Nephron (organoid): ENCODE results near the gene KHSRP.
A peak's percentile ranks its signal among the peaks of the same experiment; 100 is the strongest.
"Not testable (repeated sequence)": the region's sequence is repeated elsewhere in the genome, so short reads cannot be mapped to it uniquely, and the experiment has no call there.

Experiments used
- H3K27ac Mint-ChIP-seq, 3 experiments: 2 replicates each; pipeline ENCODE4 v1.8.0; 2020; ENCODE audit warnings: mixed read lengths in 3 of 3, mild to moderate bottlenecking in 2 of 3, moderate library complexity in 1 of 3
- H3K27me3 Mint-ChIP-seq: 2 replicates; pipeline ENCODE4 v1.8.0; 2021; ENCODE audit warnings: low read depth, mild to moderate bottlenecking, moderate library complexity, mixed read lengths
- H3K36me3 Mint-ChIP-seq: 2 replicates; pipeline ENCODE4 v1.8.0; 2020; ENCODE audit warnings: low read depth, mixed read lengths
- H3K4me1 Mint-ChIP-seq: 2 replicates; pipeline ENCODE4 v1.8.0; 2020; ENCODE audit warnings: mixed read lengths
- H3K4me3 Mint-ChIP-seq, 3 experiments: 2 replicates each; pipeline ENCODE4 v1.8.0; 2020; ENCODE audit warnings: mild to moderate bottlenecking in 3 of 3, mixed read lengths in 3 of 3, moderate library complexity in 2 of 3
- H3K9me3 Mint-ChIP-seq: 2 replicates; pipeline ENCODE4 v1.8.0; 2020; ENCODE audit warnings: mixed read lengths
- TF ChIP-seq, protein P1 (sequence below), 3 experiments: fragments of 200-600 bp; sonication (generic); IDR thresholded peaks; one replicate each; pipeline ENCODE4 v1.5.0; 2021; ENCODE audit warnings: antibody characterized with exemption in 3 of 3; ENCODE audit not compliant: unreplicated experiment in 3 of 3

Gene KHSRP

GRCh38 chr19:6431891-6432290, 7.3 kb upstream of the KHSRP start:
- Mint-ChIP-seq H3K9me3 (no peaks in the 10 kb centered on the region), H3K27me3 (peaks cover 13% of the 10 kb centered on the region), H3K36me3 (peaks cover 3% of the 10 kb centered on the region), H3K4me3 (no peak overlapping the region), H3K4me1 (no peaks in the 10 kb centered on the region), H3K27ac (no peak overlapping the region)
- TF ChIP-seq, protein P1, sequence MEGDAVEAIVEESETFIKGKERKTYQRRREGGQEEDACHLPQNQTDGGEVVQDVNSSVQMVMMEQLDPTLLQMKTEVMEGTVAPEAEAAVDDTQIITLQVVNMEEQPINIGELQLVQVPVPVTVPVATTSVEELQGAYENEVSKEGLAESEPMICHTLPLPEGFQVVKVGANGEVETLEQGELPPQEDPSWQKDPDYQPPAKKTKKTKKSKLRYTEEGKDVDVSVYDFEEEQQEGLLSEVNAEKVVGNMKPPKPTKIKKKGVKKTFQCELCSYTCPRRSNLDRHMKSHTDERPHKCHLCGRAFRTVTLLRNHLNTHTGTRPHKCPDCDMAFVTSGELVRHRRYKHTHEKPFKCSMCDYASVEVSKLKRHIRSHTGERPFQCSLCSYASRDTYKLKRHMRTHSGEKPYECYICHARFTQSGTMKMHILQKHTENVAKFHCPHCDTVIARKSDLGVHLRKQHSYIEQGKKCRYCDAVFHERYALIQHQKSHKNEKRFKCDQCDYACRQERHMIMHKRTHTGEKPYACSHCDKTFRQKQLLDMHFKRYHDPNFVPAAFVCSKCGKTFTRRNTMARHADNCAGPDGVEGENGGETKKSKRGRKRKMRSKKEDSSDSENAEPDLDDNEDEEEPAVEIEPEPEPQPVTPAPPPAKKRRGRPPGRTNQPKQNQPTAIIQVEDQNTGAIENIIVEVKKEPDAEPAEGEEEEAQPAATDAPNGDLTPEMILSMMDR (IDR thresholded peaks at IDR 0.05; ENCODE audit: unreplicated experiment in 3 of 3), result no peak

GRCh38 chr19:6429419-6430221, 5.0 kb upstream of the KHSRP start:
- Mint-ChIP-seq H3K9me3 (no peaks in the 10 kb centered on the region), H3K4me1 (no peaks in the 10 kb centered on the region), H3K27me3 (peaks cover 13% of the 10 kb centered on the region), H3K4me3 (no peak overlapping the region), H3K27ac (no peak overlapping the region), H3K36me3 (no peaks in the 10 kb centered on the region)
- TF ChIP-seq, protein P1 (IDR thresholded peaks at IDR 0.05; ENCODE audit: unreplicated experiment in 3 of 3), result no peak

- H3K4me1 Mint-ChIP-seq, H3K36me3 Mint-ChIP-seq, H3K9me3 Mint-ChIP-seq, H3K4me3 Mint-ChIP-seq, H3K27ac Mint-ChIP-seq: not testable (repeated sequence)
- H3K27me3 Mint-ChIP-seq, result peaks cover 13% of the 10 kb centered on the region
These were observed 4.2 kb upstream of the KHSRP start for GRCh38 chr19:6428692-6429418.

- H3K9me3 Mint-ChIP-seq, result no peaks in the 10 kb centered on the region
- peaks cover 12% of the 10 kb centered on the region for H3K27me3 Mint-ChIP-seq
- no peak overlapping the region for H3K27ac Mint-ChIP-seq
- TF ChIP-seq, protein P1 (IDR thresholded peaks at IDR 0.05; ENCODE audit: unreplicated experiment in 3 of 3), result no peak
- H3K36me3 Mint-ChIP-seq, result peaks cover 7% of the 10 kb centered on the region
- peaks cover 16% of the 10 kb centered on the region for H3K4me1 Mint-ChIP-seq
- no peak overlapping the region for H3K4me3 Mint-ChIP-seq
These were observed 2.5 kb upstream of the KHSRP start for GRCh38 chr19:6427131-6427530.

DNA sequence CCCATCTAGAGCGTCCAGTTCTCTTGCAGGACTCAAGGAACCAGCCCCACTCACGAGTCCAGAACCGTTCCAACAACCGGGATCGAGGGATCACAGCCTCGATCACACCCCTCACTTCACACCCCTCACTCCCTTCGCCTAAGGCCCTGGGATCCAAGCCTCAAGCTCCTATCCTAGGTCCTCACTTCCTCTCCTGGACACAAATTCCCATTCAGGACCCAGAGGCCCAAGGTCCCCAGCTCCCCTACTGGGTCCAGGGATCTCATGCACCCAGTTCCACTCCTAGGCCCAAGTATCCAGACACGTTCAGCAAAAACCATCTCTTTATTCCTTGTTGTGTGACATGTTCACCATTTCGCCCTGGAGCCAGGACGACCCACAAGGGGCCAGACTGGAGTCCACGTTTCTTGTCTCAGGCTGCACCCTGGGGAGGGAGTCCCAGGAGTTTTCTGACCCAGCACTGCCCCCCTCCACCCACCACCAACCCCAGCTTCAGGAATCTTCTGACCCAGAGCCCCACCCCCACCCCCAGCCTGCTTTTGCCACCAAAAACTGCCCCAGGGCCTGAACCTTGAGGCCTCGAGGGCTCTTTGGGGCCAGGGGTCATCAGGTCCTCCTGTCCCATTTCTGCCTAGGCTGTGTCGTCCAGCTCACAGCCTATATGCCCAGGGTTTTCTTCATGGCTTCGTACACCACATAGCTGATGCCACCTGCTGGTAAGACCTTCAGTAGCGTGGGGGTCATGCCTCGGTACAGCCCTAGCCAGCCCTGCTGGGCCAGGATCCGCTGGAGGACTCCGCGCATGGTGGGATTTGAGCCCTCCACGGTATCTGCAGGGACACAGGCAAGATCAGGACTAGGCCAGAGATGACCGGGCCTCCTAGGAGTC, 1.4 kb upstream of the KHSRP start:
- peak overlapping the region in 2 of 3 experiments; percentile 17 to 62 for H3K4me3 Mint-ChIP-seq

More for the DNA sequence above, 1.4 kb upstream of the KHSRP start:
- Mint-ChIP-seq H3K4me1 (peaks cover 23% of the 10 kb centered on the region), H3K27me3 (peaks cover 8% of the 10 kb centered on the region), H3K9me3 (no peaks in the 10 kb centered on the region), H3K27ac (peak overlapping the region; percentile 71 to 88 (median 83)), H3K36me3 (peaks cover 16% of the 10 kb centered on the region)
- TF ChIP-seq, protein P1 (IDR thresholded peaks at IDR 0.05; ENCODE audit: unreplicated experiment in 3 of 3), result no peak
